Body of pancreas (tissue), 4 donors: ENCODE results near the gene PPP1R1A. TPM values are rescaled to one million over a fixed set of nuclear protein-coding genes. Genes with fewer than 3 reads are reported as not detected.

ENCODE experiments used
- ATAC-seq: fragments of 150-250 bp; one replicate; pipeline ENCODE4 v1.9.1; 2016
- DNase-seq, 4 donors: peaks; one replicate each; pipeline ENCODE4 v3.0.0-alpha.2; 2019
- H3K27ac ChIP-seq, 4 donors: fragments of 200-600 bp; sonication (generic); 1 replicate in 3 of 4; 2 replicates in 1 of 4; pipeline versions ENCODE4 v1.5.1 to v1.6.1; 2016 to 2019; ENCODE audit warnings: mild to moderate bottlenecking in 1 of 4, mixed read lengths in 1 of 4, moderate library complexity in 1 of 4
- H3K27me3 ChIP-seq, 2 donors: fragments of 200-600 bp; sonication (generic); one replicate each; pipeline ENCODE4 v1.6.0; 2016; ENCODE audit warnings: mild to moderate bottlenecking in 1 of 2
- H3K36me3 ChIP-seq, 2 donors: fragments of 200-600 bp; sonication (generic); replicated peaks in 1 of 2; 2 replicates each; pipeline ENCODE4 v1.5.1; 2016; ENCODE audit warnings: low read depth in 2 of 2; ENCODE audit not compliant: insufficient read depth in 1 of 2
- H3K4me1 ChIP-seq: fragments of 200-600 bp; sonication (generic); one replicate; pipeline ENCODE4 v1.6.0; 2016
- H3K4me3 ChIP-seq, 2 donors: fragments of 200-600 bp; sonication (generic); 1 replicate in 1 of 2; 2 replicates in 1 of 2; pipeline ENCODE4 v1.5.1; 2016 to 2019
- H3K9me3 ChIP-seq, 3 donors: fragments of 200-600 bp; sonication (generic); 1 replicate in 2 of 3; 2 replicates in 1 of 3; pipeline ENCODE4 v1.5.1; 2016
- CTCF ChIP-seq, 7 experiments: fragments of 450-650 bp in 4 of 7; fragments of 200-600 bp in 3 of 7; sonication (generic) in 3 of 7; IDR thresholded peaks; one replicate each; pipeline ENCODE4 v1.5.1; 2016 to 2019; ENCODE audit warnings: antibody characterized with exemption in 7 of 7
- POLR2A ChIP-seq, 3 donors: fragments of 450-650 bp; IDR thresholded peaks; one replicate each; pipeline ENCODE4 v1.6.1; 2016; ENCODE audit warnings: antibody characterized with exemption in 3 of 3, mild to moderate bottlenecking in 2 of 3
- WGBS, 2 donors: methylation state at CpG; one replicate each; pipeline ENCODE4 v1.1.5; 2017; 5-methylcytosine and 5-hydroxymethylcytosine counted together
- intact Hi-C: fragments of 100-400 bp; cut with DNase I; formaldehyde crosslinking; loops from one replicate; pipeline ENCODE4 v1.15.1; 2023
- total RNA-seq, 2 donors: library from RNA; depleted of rRNA; stranded (reverse); fragments of >200 nt; gene quantifications; one replicate each; pipeline ENCODE4 v1.1.0, GENCODE V29; 2016

Gene PPP1R1A
- total RNA-seq, 2 donors from 2014 or later, result 3.6 to 51.4 TPM

GRCh38 chr12:54587315-54587873 is 1.1 kb downstream of the PPP1R1A start:
- Histone ChIP-seq H3K4me1 (peaks cover 18% of the 10 kb centered on the region), H3K4me3 (no peak overlapping the region), H3K27me3 (no peaks in the 10 kb centered on the region), H3K36me3 (no peaks in the 10 kb centered on the region), H3K9me3 (no peaks in the 10 kb centered on the region), H3K27ac (no peak overlapping the region)
- TF ChIP-seq CTCF (IDR thresholded peaks at IDR 0.05), result no peak
- TF ChIP-seq POLR2A (IDR thresholded peaks at IDR 0.05), result no peak
- intact Hi-C loops, result loop anchor here (10.0 kb wide), 1 partner anchor 377 kb away; no protein-coding TSS in a partner anchor
- ATAC-seq, result no peak
- WGBS, 2 donors, result 16 to 34% methylated on average over 5 of the region's 5 CpGs
- DNase-seq, result peak in 3 of 4 donors; percentile 39 to 49 (median 44)

- Histone ChIP-seq H3K27me3 (no peaks in the 10 kb centered on the region), H3K4me3 (no peak overlapping the region), H3K9me3 (no peaks in the 10 kb centered on the region), H3K4me1 (peaks cover 18% of the 10 kb centered on the region), H3K27ac (no peak overlapping the region), H3K36me3 (no peaks in the 10 kb centered on the region)
- intact Hi-C loops, result loop anchor here (10.0 kb wide), 1 partner anchor 378 kb away; no protein-coding TSS in a partner anchor
- ATAC-seq (no peak), DNase-seq (no peak)
- TF ChIP-seq POLR2A (IDR thresholded peaks at IDR 0.05) (no peak), CTCF (IDR thresholded peaks at IDR 0.05) (no peak)
- 81 to 85% methylated on average over 2 of the region's 2 CpGs for WGBS, 2 donors
Measured at GRCh38 chr12:54586620-54587019, 1.8 kb downstream of the PPP1R1A start.

- WGBS, 2 donors, result 69 to 83% methylated on average over 2 of the region's 2 CpGs
- ATAC-seq, result no peak
- TF ChIP-seq CTCF (IDR thresholded peaks at IDR 0.05) (no peak), POLR2A (IDR thresholded peaks at IDR 0.05) (no peak)
- H3K27ac ChIP-seq, result no peak overlapping the region
- no peak for DNase-seq
- no peaks in the 10 kb centered on the region for H3K27me3 ChIP-seq
- no peak overlapping the region for H3K4me3 ChIP-seq
- intact Hi-C loops, result loop anchor here (10.0 kb wide), 1 partner anchor 380 kb away; no protein-coding TSS in a partner anchor
- no peaks in the 10 kb centered on the region for H3K9me3 ChIP-seq
- H3K36me3 ChIP-seq, result no peaks in the 10 kb centered on the region
- H3K4me1 ChIP-seq, result peaks cover 18% of the 10 kb centered on the region
Measured at GRCh38 chr12:54585243-54585642, 3.2 kb downstream of the PPP1R1A start.

GRCh38 chr12:54584128-54584527 is 4.3 kb downstream of the PPP1R1A start:
- 71 to 76% methylated on average over 9 of the region's 9 CpGs for WGBS, 2 donors
- DNase-seq, result no peak

More at GRCh38 chr12:54584128-54584527, 4.3 kb downstream of the PPP1R1A start:
- Histone ChIP-seq H3K4me1 (peaks cover 25% of the 10 kb centered on the region), H3K4me3 (no peak overlapping the region), H3K9me3 (no peaks in the 10 kb centered on the region), H3K27ac (no peak overlapping the region), H3K27me3 (no peaks in the 10 kb centered on the region), H3K36me3 (no peaks in the 10 kb centered on the region)
- intact Hi-C loops, result loop anchor here (10.0 kb wide), 1 partner anchor 381 kb away; no protein-coding TSS in a partner anchor
- no peak for ATAC-seq
- TF ChIP-seq CTCF (IDR thresholded peaks at IDR 0.05) (no peak), POLR2A (IDR thresholded peaks at IDR 0.05) (no peak)
